Natural killer cell treated with Interleukin-12 subunit alpha and Interleukin-12 subunit beta and Interleukin-15 and Interleukin-18, amount 100 ng/mL, for 72 hours (primary cell): Measurements from ENCODE around the gene CCNA1. TPM values are rescaled to one million over a fixed set of nuclear protein-coding genes. Genes with fewer than 3 reads are reported as not detected.

ENCODE experiments used
- ATAC-seq, 2 donors: fragments of 150-1000 bp; cut with Tn5 transposase in 1 of 2; sonication (Bioruptor Pico), chemical (Tn5 transposase) in 1 of 2; 2 replicates each; pipeline ENCODE4 v1.10.0; 2021
- DNase-seq: peaks from one replicate; pipeline ENCODE4 v3.0.0; 2022; ENCODE audit warnings: low spot score
- H3K27ac Mint-ChIP-seq, 2 donors: 1 replicate in 1 of 2; 2 replicates in 1 of 2; pipeline ENCODE4 v1.8.0; 2022; ENCODE audit warnings: mixed read lengths in 2 of 2, mild to moderate bottlenecking in 1 of 2, moderate library complexity in 1 of 2
- H3K27me3 Mint-ChIP-seq, 2 donors: 1 replicate in 1 of 2; 2 replicates in 1 of 2; pipeline ENCODE4 v1.8.0; 2022; ENCODE audit warnings: mixed read lengths in 2 of 2
- H3K36me3 Mint-ChIP-seq: one replicate; pipeline ENCODE4 v1.8.0; 2022; ENCODE audit warnings: mixed read lengths
- H3K4me1 Mint-ChIP-seq, 2 donors: 1 replicate in 1 of 2; 2 replicates in 1 of 2; pipeline ENCODE4 v1.8.0; 2022; ENCODE audit warnings: low read depth in 2 of 2, mixed read lengths in 2 of 2, mild to moderate bottlenecking in 1 of 2
- H3K4me3 Mint-ChIP-seq: one replicate; pipeline ENCODE4 v1.8.0; 2022; ENCODE audit warnings: mixed read lengths
- H3K9me3 Mint-ChIP-seq: 2 replicates; pipeline ENCODE4 v1.8.0; 2022; ENCODE audit warnings: mixed read lengths
- total RNA-seq, 2 donors: library from RNA; stranded (reverse); gene quantifications; one replicate each; pipeline ENCODE4 v1.2.3, GENCODE V29; 2022

Gene CCNA1
- total RNA-seq, 2 donors from 2014 or later, result 0.70 TPM; not detected in 1

DNA sequence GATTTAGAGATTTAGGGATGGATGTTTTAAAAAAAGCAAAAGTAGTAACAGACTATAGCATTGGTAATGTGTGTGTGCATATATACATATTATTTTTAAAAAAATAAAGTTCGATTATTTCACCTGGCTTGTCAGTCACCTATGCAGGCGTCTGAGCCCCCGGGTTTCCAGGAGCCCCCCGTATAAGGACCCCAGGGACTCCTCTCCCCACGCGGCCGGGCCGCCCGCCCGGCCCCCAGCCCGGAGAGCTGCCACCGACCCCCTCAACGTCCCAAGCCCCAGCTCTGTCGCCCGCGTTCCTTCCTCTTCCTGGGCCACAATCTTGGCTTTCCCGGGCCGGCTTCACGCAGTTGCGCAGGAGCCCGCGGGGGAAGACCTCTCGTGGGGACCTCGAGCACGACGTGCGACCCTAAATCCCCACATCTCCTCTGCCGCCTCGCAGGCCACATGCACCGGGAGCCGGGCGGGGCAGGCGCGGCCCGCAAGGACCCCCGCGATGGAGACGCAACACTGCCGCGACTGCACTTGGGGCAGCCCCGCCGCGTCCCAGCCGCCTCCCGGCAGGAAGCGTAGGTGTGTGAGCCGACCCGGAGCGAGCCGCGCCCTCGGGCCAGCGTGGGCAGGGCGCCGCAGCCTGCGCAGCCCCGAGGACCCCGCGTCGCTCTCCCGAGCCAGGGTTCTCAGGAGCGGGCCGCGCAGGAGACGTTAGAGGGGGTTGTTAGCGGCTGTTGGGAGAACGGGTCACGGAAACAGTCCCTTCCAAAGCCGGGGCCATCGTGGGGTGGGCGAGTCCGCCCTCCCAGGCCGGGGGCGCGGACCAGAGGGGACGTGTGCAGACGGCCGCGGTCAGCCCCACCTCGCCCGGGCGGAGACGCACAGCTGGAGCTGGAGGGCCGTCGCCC is 840 bp upstream of the CCNA1 start:
- Mint-ChIP-seq H3K4me1 (no peaks in the 10 kb centered on the region), H3K4me3 (no peak overlapping the region), H3K9me3 (no peaks in the 10 kb centered on the region), H3K27ac (no peak overlapping the region), H3K27me3 (peaks cover 39 to 45% of the 10 kb centered on the region in 2 donors), H3K36me3 (no peaks in the 10 kb centered on the region)
- peak; percentile 44 to 62 for ATAC-seq
- DNase-seq, result no peak

DNA sequence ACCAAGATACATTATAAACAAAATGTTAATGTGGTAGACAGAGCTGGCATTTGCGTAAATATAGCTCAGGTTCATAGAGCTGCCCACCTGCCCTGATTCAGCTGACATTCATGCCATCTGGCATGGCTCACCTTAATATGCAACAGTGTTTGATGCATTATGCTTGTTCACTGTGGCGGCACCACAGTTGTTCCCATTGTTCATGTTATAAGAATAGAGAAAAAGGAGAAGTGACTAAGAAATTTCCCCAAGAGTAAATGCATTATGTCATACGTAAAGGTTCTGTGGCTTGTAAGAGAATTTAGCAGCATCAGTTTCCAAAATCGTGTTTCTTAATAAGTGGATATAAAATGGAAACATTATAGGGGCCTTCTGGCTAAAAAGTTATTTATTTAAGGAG is 4.5 kb downstream of the CCNA1 start:
- H3K4me1 Mint-ChIP-seq, result no peaks in the 10 kb centered on the region
- H3K27me3 Mint-ChIP-seq, result peaks cover 23 to 37% of the 10 kb centered on the region in 2 donors
- H3K4me3 Mint-ChIP-seq, result no peak overlapping the region
- ATAC-seq (no peak), DNase-seq (no peak)
- no peaks in the 10 kb centered on the region for H3K9me3 Mint-ChIP-seq
- H3K36me3 Mint-ChIP-seq, result no peaks in the 10 kb centered on the region
- H3K27ac Mint-ChIP-seq, result no peak overlapping the region

DNA sequence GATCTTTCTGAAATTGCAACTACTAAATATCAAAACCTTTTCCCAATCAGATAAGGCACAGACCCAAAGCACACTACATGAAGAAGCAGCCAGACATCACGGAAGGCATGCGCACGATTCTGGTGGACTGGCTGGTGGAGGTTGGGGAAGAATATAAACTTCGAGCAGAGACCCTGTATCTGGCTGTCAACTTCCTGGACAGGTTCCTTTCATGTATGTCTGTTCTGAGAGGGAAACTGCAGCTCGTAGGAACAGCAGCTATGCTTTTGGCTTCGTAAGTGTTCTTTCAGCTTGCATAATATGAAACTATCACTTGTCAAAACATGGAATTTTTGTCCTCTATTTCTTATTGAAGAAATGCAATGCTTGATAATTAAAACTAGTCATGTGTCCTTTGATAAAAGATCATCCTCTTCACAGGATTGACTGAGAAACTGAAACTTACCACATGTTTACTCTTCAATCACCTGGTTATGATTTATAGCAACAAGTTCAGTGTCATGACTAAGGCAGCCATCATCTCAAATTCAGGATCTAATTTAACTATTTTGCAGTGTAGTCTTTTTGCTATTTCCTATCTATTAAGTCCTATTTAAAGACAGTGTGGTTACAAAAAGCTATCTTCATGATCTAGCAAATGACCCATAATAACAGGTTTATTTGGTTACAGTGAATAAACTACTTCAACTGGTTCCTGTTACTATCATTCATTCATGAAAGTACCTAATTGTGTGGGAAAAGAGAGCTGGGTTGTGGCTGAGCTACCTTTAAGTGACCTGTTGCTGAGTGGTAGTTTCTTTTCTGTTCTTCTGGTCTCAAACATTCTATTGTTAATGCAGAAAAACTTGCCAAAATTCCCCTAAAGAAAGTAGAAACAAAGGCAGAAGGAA is 6.5 kb downstream of the CCNA1 start:
- Mint-ChIP-seq H3K9me3 (peaks cover 2% of the 10 kb centered on the region), H3K27ac (no peak overlapping the region), H3K36me3 (no peaks in the 10 kb centered on the region), H3K27me3 (peaks cover 10 to 24% of the 10 kb centered on the region in 2 donors), H3K4me3 (no peak overlapping the region), H3K4me1 (no peaks in the 10 kb centered on the region)
- DNase-seq (no peak), ATAC-seq (no peak)

DNA sequence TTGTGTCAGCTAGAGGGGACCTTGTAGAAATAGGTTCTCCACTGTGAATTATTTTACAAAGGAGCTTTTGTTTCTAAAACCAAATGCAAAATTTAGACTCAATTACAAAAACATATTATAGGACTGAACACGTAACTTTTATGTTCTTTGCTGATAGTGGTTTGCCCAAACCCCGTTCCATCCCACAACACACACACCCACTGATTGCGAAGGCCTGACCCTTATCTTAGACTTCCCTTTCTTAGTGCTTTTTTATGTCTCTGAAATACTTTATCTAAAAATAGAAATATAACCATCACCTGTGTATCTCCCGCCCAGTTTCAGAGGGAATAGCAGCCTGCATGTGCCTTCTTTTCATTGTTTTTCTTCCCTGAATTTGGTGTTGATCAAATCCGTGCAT is 13.0 kb downstream of the CCNA1 start:
- Mint-ChIP-seq H3K27me3 (peaks cover 0 to 2% of the 10 kb centered on the region in 2 donors), H3K27ac (no peak overlapping the region), H3K9me3 (peaks cover 2% of the 10 kb centered on the region), H3K36me3 (no peaks in the 10 kb centered on the region), H3K4me3 (no peak overlapping the region), H3K4me1 (no peaks in the 10 kb centered on the region)
- ATAC-seq (no peak), DNase-seq (no peak)

DNA sequence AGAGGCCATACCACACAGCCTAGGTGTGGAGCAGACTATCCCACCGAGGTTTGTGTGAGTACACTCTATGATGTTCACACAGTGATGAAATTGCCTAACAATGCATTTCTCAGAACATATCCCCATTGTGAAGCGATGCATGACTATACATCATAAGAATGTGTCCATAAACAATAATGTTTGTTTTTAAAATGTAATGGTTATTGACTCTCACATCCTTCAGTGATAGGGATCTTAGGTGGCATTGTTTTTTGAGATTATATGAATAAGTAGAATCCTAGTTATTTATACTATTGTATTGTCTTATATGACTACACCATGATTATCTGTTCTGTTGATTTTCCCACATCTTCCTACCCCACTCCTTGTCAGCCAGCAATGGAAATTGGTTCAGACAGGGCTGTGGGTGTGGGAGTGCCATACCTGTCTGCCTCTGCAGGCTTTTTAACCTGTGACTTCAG is 13.6 kb downstream of the CCNA1 start:
- Mint-ChIP-seq H3K36me3 (no peaks in the 10 kb centered on the region), H3K4me1 (no peaks in the 10 kb centered on the region), H3K4me3 (no peak overlapping the region), H3K9me3 (peaks cover 2% of the 10 kb centered on the region), H3K27me3 (peaks cover 0 to 2% of the 10 kb centered on the region in 2 donors), H3K27ac (no peak overlapping the region)
- DNase-seq, result no peak
- no peak for ATAC-seq

DNA sequence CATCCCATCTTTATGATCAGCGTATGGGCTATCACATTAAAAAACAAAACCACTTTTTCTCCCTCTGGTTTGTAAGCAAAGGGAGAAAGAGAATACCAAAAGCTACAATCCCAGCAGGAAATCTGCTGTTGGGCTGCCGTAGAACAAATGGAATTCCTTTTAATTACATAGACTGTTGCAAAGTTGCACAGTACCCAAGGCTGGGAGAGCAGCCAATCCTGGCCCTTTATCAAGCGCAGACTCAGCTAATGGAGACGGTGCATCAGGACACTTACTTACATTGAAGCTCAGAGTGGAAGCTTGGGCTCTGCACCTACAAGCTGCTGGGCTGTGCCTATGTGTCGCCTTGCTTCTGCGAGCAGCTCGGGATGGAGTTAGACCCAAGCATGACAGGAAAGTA is 15.2 kb downstream of the CCNA1 start:
- H3K9me3 Mint-ChIP-seq, result peaks cover 2% of the 10 kb centered on the region
- DNase-seq (no peak), ATAC-seq (no peak)
- H3K27me3 Mint-ChIP-seq, result peaks cover 0 to 2% of the 10 kb centered on the region in 2 donors
- no peak overlapping the region for H3K27ac Mint-ChIP-seq
- H3K4me3 Mint-ChIP-seq, result no peak overlapping the region
- H3K36me3 Mint-ChIP-seq, result no peaks in the 10 kb centered on the region
- peaks cover 0 to 4% of the 10 kb centered on the region in 2 donors for H3K4me1 Mint-ChIP-seq

DNA sequence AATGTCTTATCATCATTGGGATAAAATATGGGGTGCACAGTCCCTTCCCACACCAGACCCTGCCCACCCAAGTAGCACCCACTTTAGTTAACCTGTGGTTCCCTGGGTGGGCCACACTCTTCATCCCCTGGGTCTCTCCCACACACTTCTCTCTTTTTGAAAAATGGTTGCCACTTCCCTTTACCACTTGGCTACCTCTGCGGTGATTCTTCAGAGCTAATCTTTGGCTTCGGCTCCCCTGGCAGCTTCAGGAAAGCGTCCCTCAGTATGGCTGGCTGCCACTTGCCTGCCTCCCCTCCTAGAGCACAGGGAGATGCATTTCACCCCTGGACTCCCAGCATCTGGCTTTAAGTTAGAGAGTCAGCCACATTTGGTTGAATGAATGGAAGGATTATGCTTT is 18.2 kb downstream of the CCNA1 start:
- no peak overlapping the region for H3K27ac Mint-ChIP-seq
- H3K4me3 Mint-ChIP-seq, result no peak overlapping the region
- no peak for DNase-seq
- H3K36me3 Mint-ChIP-seq, result no peaks in the 10 kb centered on the region
- H3K27me3 Mint-ChIP-seq, result peaks cover 0 to 2% of the 10 kb centered on the region in 2 donors
- H3K9me3 Mint-ChIP-seq, result no peaks in the 10 kb centered on the region
- H3K4me1 Mint-ChIP-seq, result peaks cover 0 to 4% of the 10 kb centered on the region in 2 donors
- no peak for ATAC-seq

DNA sequence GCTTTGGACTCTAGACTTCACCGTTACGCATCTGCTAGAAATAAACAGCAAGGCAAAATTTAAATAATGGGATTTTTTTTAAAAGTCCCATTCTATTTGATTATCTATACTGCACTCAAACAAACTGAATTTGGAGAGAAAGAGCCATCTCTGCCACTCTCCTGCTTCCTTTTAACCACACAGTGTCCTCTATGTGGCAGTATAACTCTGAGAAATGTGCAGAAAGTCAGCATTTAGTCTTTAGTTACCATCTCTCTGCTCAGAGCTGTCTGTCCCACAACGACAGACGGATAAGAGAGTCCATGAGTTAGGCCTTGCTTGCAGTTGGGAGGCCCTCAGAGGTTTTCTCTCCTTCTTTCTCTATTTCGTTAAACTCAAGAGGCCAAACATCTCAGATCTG is 21.2 kb downstream of the CCNA1 start:
- Mint-ChIP-seq H3K27me3 (peaks cover 0 to 2% of the 10 kb centered on the region in 2 donors), H3K4me1 (peaks cover 0 to 4% of the 10 kb centered on the region in 2 donors), H3K4me3 (no peak overlapping the region), H3K9me3 (no peaks in the 10 kb centered on the region), H3K27ac (no peak overlapping the region), H3K36me3 (no peaks in the 10 kb centered on the region)
- ATAC-seq (no peak), DNase-seq (no peak)

DNA sequence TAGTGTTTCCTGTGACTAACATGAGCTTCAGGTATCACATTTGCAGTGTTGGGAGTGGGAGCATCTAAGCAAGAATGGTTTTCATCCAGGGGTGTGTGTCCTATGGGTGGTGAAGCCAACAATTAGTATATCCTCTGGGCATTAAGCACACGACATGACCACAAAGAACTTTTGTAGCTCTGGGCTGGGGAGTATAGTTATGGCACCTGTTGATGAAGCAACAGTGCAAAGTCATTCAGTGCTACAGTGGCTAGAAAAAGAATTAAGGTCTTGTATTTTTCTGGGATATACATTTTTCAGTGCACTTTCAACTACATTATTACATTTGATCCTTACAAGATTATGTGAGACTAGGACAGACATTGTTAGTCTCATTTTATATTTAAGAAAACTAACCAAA is 21.8 kb downstream of the CCNA1 start:
- H3K36me3 Mint-ChIP-seq, result no peaks in the 10 kb centered on the region
- DNase-seq, result no peak
- no peaks in the 10 kb centered on the region for H3K27me3 Mint-ChIP-seq
- H3K27ac Mint-ChIP-seq, result no peak overlapping the region
- no peaks in the 10 kb centered on the region for H3K9me3 Mint-ChIP-seq
- no peak overlapping the region for H3K4me3 Mint-ChIP-seq
- no peak for ATAC-seq
- peaks cover 0 to 4% of the 10 kb centered on the region in 2 donors for H3K4me1 Mint-ChIP-seq

DNA sequence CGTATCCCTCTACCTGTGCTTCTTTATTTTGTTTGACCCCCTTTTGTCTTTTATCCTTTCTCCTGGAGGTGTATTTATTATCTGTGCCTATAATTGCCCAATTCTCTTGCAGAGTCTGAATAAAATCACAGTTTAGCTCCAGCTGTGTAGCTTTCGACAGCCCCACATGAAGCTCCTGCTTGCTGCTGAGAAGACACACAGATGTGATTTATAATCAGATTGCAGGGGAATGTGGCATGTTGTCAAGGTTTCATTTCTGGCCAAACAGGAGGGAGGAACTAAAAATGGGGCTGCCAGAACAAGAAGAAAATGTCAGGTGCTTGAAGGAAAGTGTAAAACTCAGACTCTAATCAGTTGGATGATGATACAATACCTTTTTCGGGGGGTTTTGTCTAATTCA is 22.7 kb downstream of the CCNA1 start:
- Mint-ChIP-seq H3K27me3 (no peaks in the 10 kb centered on the region), H3K4me3 (no peak overlapping the region), H3K4me1 (peaks cover 0 to 4% of the 10 kb centered on the region in 2 donors)

DNA sequence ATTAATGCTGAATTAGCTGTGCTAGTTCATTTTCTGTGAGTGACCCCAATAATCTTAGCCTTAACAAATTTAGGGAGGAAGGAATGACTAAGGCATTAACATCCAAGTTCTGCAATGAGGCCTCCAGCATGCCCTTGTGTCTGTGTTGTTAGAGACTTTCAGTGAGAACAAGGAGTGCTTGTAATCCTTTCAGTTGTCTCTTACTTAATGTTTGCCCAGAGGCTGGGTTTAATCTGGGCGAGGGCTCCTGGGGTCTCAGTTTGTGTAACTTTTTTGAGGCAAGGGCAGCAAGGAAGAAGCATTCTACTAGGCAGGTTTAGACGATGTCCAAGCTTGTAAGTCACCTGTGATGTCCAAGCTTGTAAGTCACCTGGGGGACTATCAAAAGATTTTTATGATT is 24.3 kb downstream of the CCNA1 start:
- no peak for DNase-seq
- Mint-ChIP-seq H3K27ac (no peak overlapping the region), H3K4me3 (no peak overlapping the region), H3K36me3 (no peaks in the 10 kb centered on the region), H3K27me3 (no peaks in the 10 kb centered on the region), H3K9me3 (no peaks in the 10 kb centered on the region), H3K4me1 (peaks cover 0 to 4% of the 10 kb centered on the region in 2 donors)
- no peak for ATAC-seq

More for the DNA sequence above, 22.7 kb downstream of the CCNA1 start:
- no peak for ATAC-seq
- no peak overlapping the region for H3K27ac Mint-ChIP-seq
- DNase-seq, result no peak
- H3K36me3 Mint-ChIP-seq, result no peaks in the 10 kb centered on the region
- no peaks in the 10 kb centered on the region for H3K9me3 Mint-ChIP-seq

DNA sequence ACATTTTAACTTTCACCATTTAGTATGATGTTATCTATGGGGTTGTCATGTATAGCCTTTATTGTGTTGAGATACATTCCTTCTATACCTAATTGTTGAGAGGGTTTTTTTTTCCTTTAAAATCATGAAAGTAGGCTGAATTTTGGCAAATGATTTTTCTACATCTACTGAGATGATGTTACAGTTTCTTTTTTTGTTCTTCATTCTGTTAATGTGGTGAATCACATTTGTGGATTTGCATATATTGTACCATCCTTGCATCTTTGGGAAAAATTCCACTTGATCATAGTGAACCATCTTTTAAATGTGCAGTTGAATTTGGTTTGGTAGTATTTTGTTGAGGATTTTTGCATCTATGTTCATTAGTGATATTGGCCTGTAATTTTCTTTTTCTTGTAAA is 29.2 kb downstream of the CCNA1 start:
- no peak overlapping the region for H3K4me3 Mint-ChIP-seq
- H3K27ac Mint-ChIP-seq, result no peak overlapping the region
- no peaks in the 10 kb centered on the region for H3K4me1 Mint-ChIP-seq
- peaks cover 0 to 2% of the 10 kb centered on the region in 2 donors for H3K27me3 Mint-ChIP-seq
- DNase-seq, result no peak
- no peaks in the 10 kb centered on the region for H3K36me3 Mint-ChIP-seq
- H3K9me3 Mint-ChIP-seq, result peaks cover 2% of the 10 kb centered on the region
- no peak for ATAC-seq

DNA sequence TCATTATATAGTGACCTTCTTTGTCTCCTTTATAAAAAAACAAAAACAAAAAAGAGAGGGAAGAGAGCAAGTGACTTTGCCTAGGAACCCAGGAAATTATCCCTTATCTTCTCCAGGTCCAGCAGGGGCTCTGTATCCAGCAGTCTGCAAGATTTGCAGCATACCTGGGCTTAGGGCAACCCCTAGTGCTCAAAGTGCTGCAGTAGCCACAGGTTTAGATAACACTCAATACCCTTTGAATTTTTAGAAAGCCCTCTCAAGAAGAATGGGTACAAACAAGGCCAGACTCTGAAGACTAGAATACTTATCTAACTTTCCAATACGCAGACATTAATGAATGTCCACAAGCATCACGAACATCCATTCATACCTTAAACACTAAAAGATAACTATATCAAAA is 43.2 kb downstream of the CCNA1 start:
- Mint-ChIP-seq H3K27me3 (no peaks in the 10 kb centered on the region), H3K4me3 (no peak overlapping the region), H3K9me3 (peaks cover 10% of the 10 kb centered on the region), H3K27ac (no peak overlapping the region), H3K36me3 (peaks cover 11% of the 10 kb centered on the region), H3K4me1 (no peaks in the 10 kb centered on the region)
- ATAC-seq, result no peak
- no peak for DNase-seq

DNA sequence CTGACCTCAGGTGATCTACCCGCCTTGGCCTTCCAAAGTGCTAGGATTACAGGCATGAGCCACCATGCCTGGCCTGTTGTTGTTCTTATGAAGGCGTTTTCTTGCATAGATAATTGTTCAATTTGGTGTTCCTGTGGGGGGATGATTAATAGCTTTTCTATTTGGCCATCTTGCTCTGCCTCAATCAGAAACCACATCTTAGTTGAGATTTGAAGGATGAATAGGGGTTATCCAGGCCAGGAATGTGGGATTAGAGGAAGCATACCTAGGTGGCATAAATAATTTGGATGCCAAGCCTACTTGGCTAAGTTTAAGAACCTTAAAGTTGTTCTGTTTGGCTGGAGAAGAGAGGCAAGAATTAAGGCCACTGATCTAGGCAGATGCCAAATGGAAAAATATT is 44.4 kb downstream of the CCNA1 start:
- Mint-ChIP-seq H3K36me3 (peaks cover 5% of the 10 kb centered on the region), H3K27ac (no peak overlapping the region), H3K27me3 (no peaks in the 10 kb centered on the region), H3K4me3 (no peak overlapping the region), H3K4me1 (no peaks in the 10 kb centered on the region), H3K9me3 (peaks cover 6% of the 10 kb centered on the region)
- no peak for DNase-seq
- no peak for ATAC-seq
